ENCODE results near the gene HADHB.
"Not testable (repeated sequence)": the region's sequence is repeated elsewhere in the genome, so short reads cannot be mapped to it uniquely, and the experiment has no call there.

Gene HADHB

GRCh38 chr2:26245810-26246209 lies 1.1 kb downstream of the HADHB start:
- DNase-seq = no peak

DNA sequence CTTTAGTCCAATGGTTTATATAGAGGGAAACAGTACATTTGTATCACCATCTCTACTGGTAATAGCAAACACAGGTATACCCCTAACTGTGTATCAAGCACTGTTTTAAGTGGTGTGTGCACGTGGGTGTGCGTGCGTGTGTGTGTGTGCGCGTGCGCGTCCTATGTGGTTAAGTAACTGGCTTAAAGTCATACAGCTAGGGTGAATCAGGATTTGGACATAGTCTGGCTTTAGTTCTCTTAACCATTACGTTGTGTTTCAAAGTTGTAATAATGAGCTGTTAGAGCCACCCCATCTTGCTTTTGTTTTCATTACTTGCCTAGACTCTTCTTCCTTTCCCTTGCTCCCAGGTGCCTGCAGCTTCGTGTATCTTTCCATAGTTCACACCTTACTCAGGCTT lies 2.1 kb downstream of the HADHB start:
- no peak for DNase-seq

DNA sequence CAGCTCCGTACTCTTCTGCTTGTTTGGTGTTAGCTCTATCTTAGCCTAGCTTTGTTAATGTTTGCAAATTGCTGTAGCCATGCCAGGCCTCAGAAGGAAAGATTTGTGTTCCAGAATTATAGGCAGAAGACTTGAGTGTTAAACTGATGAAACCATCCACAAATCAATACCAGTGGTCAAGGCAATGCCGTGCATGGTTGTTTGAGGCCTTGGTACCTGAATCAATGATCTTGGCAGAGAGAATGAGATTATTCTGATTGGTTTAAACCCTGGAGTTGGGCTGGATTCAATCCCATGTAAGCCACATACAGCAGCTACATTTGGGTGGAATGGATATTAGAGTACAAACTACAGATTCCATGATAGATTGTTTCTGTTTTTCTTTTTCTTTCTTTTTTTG lies 4.9 kb downstream of the HADHB start:
- DNase-seq = no peak

GRCh38 chr2:26251893-26252292 lies 7.2 kb downstream of the HADHB start:
- DNase-seq = no peak

DNA sequence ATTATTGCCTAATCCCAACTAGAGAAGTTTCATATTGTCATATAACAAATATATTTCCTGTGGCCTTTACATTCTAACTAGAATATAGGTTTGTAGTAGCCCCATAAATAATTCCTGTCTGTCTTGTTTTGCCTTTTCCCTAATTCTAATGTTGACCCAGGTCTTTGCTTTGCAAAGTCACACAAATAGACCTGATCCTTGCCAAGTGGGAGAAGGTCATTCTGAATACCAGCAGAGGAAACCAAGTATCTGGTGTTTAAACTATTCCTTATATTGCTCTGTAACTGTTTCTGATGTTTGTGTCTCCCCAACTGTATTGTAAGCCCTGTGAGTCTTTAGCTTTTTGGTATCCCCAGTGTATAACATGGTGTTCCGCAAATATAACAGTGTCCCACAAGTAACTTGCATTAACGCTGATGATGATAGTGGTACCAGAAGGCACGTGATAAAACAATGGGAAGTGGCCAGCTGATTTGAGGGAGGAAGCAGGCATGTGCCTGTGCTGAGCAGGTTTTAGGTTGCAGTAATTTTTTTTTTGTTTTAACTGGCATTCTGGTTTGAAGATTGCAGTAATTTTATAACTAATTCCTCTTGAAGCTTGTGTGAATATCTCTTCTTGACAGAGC lies 11.1 kb downstream of the HADHB start:
- DNase-seq = no peak

DNA sequence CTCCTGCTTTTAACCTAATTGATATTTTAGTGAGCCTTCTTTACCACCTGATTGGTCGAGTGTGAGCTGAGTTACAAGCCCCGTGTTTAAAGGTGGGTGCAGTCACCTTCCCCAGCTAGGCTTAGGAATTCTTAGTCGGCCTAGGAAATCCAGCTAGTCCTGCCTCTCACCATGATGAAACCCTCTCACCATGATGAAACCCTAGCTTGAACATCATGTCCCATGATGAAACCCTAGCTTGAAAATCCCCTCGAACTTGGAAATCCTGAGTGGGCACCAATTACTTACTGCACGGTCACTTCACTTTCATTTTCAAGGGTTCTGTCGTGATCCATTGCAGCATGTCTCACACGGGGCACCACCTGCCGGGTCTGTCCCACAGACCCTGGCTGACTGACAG lies 14.1 kb downstream of the HADHB start:
- not testable (repeated sequence) for DNase-seq

GRCh38 chr2:26268213-26268612 lies 23.5 kb downstream of the HADHB start:
- no peak for DNase-seq

GRCh38 chr2:26268670-26269385 lies 24.1 kb downstream of the HADHB start:
- not testable (repeated sequence) for DNase-seq

- DNase-seq = no peak
Measured at GRCh38 chr2:26269571-26270158, 24.9 kb downstream of the HADHB start.

- no peak for DNase-seq
Measured at GRCh38 chr2:26270373-26270772, 25.6 kb downstream of the HADHB start.

DNA sequence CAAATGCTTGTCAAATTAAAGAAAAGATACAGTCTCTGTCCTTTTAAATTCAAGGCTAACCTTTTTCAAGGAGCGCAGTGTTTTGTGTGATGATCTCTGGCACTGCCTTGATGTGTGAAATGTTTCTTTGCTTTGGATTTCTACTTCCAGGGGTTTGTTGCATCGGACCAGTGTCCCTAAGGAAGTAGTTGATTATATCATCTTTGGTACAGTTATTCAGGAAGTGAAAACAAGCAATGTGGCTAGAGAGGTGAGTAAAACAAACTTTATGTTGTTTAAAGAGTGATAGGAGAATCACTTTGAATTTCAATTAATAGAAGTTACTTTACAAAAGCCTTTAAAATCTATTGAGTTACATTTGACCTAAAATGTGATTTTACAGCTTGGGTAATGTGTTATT lies 28.8 kb downstream of the HADHB start:
- no peak for DNase-seq

GRCh38 chr2:26274058-26274613 lies 29.4 kb downstream of the HADHB start:
- no peak for DNase-seq

DNA sequence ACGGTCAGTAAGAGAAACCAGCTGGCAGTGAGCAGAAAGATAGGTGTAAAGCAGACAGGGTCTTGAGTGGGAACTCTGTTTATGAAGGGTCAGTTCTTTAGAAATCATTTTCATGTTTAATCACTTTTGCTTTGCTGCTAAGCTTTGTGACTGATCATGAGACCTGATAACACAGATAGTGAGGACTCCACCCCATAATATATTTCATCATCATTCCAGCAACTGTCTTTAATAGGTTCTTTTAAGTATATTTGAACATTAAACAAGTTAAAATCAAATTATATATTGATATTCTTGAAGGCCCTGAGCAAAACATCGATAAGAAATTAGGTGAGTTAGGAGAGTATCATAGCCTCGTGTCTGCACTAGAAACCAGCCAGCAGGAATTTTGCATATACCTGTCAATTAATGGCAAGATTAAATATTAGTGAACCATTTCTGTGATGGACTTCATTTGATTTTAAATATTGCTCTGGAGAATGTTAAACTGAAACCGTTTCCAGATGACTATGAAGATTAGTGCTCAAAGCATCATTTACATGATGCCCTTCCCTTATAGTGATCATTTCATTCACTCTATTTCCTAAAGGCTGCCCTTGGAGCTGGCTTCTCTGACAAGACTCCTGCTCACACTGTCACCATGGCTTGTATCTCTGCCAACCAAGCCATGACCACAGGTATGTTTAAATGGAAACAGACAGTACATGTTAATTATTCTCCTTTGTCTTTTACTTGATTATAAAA lies 31.9 kb downstream of the HADHB start:
- no peak for DNase-seq

DNA sequence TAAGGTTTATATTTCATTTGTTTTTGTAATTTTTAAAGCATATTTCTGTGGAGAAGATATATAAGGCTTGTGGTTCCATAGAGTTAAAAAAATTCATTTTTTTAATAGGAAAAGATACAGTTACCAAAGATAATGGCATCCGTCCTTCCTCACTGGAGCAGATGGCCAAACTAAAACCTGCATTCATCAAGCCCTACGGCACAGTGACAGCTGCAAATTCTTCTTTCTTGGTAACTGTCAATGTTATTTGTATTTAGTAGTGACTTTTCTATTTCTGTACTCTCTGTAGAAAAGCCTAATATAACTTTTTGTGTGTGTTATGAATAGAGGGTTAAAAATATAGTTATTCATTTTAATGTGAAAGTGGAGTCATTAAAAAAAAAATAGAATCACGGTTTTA lies 35.1 kb downstream of the HADHB start:
- DNase-seq = no peak

DNA sequence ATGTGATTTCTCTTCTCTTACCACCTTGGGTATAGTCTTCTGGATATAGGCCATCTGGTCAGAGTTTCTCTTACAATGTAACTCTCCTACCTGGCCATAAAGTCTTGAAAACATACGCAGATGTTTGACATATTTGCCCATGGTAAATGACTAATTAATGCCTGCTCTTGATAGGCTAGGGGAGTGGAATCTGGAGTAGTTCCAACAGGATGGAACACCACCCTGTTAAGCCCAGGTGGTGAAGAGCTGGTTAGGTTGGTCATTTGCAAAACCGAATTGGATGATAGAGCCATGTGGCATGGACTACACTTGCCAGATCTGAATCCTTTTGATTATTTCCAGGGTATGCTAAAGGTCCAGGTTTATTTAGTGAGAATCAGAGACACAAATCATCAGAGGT lies 36.5 kb downstream of the HADHB start:
- DNase-seq = no peak

GRCh38 chr2:26283606-26284005 lies 38.9 kb downstream of the HADHB start:
- DNase-seq = no peak

DNA sequence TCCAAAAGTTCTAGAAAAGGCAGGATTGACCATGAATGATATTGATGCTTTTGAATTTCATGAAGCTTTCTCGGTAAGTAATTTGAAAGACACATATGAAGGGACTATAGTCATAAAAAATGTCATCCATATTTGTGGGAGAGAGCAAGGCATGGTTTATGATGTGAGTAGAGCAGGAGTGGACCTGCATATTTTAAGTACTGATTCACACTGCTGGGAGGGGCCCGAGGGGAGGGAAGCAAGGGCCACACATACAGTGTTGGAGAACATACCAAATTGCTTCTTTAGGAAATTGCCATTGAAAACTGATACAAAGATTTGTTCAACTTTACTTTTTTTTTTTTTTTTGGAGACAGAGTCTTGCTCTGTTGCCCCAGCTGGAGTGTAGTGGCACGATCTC lies 39.4 kb downstream of the HADHB start:
- DNase-seq = no peak

- DNase-seq = no peak
Measured at GRCh38 chr2:26285931-26286330, 41.2 kb downstream of the HADHB start.

DNA sequence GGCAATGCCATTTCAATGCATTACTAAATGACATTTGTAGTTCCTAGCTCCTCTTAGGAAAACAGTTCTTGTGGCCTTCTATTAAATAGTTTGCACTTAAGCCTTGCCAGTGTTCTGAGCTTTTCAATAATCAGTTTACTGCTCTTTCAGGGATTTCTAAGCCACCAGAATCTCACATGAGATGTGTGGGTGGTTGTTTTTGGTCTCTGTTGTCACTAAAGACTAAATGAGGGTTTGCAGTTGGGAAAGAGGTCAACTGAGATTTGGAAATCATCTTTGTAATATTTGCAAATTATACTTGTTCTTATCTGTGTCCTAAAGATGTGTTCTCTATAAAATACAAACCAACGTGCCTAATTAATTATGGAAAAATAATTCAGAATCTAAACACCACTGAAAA lies 45.3 kb downstream of the HADHB start:
- DNase-seq = no peak

DNA sequence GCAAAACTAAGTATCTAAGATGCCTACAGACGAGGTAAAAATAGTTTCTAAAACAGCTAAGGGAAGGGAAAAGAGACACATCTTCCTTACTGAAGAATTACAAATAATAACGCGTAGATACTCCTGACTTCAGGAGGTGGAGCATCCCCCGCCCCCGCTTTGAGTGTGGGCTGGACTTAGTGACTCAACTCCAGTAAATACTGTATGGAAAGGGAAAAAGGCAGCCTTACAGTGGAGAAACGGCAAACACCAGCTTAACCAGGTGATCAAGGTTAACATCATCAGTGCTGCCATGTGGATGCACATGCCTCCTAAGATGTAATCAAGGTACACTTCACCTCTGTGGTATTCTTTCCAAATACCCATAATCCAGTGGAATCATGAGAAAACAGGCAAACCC lies 47.9 kb downstream of the HADHB start:
- DNase-seq = no peak

- DNase-seq = no peak
Measured at GRCh38 chr2:26295511-26295910, 50.8 kb downstream of the HADHB start.

DNA sequence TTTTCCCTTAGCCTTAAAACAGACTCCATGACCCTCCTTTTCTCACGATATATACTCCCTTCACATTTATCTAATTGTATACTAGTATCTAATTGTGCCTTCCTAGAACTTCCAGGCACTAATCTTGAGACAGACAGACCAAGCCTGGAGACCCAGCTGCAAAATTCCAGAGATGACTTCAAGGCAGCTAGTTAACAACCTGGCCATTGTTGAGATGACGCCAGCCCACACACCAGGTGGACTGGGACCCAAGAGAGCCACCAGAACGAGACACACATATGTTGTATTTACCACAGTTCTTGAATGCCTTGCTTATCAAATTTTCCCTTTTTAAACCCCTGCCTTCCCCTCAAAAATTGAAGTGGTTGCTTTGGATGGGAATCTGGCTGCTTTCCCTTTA lies 52.3 kb downstream of the HADHB start:
- DNase-seq = no peak

DNA sequence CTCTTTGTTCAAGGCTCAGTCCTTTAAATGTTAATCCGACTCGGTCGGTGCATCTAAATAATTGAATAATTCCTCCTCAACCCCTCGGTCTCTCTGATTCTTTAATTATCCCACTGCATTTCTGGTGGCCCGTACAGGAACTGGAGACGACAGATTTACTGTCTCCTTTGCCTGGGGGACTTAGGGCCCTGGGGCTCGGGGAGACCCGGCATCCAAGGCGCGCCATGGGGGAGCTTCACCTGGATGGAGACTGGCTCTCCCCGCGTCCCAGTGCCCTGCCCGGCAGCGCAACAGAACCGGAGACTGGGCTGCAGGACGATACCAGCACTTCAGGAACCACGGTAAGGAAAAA lies 53.5 kb downstream of the HADHB start:
- no peak for DNase-seq
